Gastrocnemius medialis (tissue), 4 donors: ENCODE measurements around the gene VPS37C.

Source experiments
- POLR2A ChIP-seq, 2 donors: fragments of 450-650 bp; IDR thresholded peaks; one replicate each; pipeline ENCODE4 v1.6.1; 2017; ENCODE audit warnings: antibody characterized with exemption in 2 of 2, mild to moderate bottlenecking in 2 of 2, moderate library complexity in 2 of 2
- TF ChIP-seq, protein P1 (sequence below), 5 experiments: fragments of 450-650 bp in 3 of 5; fragments of 200-600 bp in 2 of 5; sonication (generic) in 2 of 5; IDR thresholded peaks in 4 of 5; conservative IDR thresholded peaks in 1 of 5; 1 replicate in 4 of 5; 2 replicates in 1 of 5; pipeline ENCODE4 v1.5.1; 2016 to 2019; ENCODE audit warnings: antibody characterized with exemption in 5 of 5, mild to moderate bottlenecking in 3 of 5, moderate library complexity in 3 of 5

DNA sequence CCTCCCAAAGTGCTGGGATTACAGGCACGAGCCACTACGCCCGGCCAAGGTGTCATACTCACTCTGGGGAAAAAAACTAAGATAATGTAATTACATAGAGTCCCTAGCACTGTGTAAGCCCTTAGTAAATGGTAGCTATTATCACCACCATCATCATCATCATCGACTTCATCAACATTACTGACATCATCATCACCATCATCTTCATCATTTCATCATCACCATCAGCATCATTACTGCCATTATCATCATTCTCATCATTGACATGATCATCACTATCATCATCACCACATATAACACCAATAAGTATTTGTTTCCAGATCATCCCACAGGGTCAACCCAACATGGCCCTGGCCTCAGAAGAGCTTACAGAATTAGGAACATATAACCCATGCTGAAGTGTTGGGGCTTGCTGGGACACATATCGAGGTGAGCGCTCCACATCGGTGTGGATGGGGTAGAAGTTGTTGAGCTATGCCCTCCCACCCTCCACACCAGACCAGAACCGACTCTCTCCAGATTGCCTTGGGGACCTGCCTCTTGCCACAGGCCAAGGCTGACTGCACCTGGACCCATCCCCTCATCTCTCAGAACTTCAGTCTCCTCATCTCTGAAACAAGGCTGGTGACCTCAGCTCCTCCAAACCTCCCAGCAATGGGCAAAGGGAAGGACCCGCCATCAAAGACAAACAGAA lies 73.7 kb downstream of the VPS37C start:
- TF ChIP-seq, protein P1, sequence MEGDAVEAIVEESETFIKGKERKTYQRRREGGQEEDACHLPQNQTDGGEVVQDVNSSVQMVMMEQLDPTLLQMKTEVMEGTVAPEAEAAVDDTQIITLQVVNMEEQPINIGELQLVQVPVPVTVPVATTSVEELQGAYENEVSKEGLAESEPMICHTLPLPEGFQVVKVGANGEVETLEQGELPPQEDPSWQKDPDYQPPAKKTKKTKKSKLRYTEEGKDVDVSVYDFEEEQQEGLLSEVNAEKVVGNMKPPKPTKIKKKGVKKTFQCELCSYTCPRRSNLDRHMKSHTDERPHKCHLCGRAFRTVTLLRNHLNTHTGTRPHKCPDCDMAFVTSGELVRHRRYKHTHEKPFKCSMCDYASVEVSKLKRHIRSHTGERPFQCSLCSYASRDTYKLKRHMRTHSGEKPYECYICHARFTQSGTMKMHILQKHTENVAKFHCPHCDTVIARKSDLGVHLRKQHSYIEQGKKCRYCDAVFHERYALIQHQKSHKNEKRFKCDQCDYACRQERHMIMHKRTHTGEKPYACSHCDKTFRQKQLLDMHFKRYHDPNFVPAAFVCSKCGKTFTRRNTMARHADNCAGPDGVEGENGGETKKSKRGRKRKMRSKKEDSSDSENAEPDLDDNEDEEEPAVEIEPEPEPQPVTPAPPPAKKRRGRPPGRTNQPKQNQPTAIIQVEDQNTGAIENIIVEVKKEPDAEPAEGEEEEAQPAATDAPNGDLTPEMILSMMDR (IDR thresholded peaks at IDR 0.05 in 4 of 5, conservative IDR thresholded peaks at IDR 0.05 in 1 of 5) = no peak
- no peak for TF ChIP-seq POLR2A (IDR thresholded peaks at IDR 0.05)
